Ishikawa (cell line): ENCODE data around the gene LDLRAP1.

Experiments
- CEBPB ChIP-seq: IDR thresholded peaks from 2 replicates; pipeline ENCODE4 v1.6.1; 2012
- CREB1 ChIP-seq: IDR thresholded peaks from 2 replicates; pipeline ENCODE4 v1.6.1; 2012; ENCODE audit warnings: low read depth
- EGR1 ChIP-seq: IDR thresholded peaks from 2 replicates; pipeline ENCODE4 v1.6.1; 2012
- FOXM1 ChIP-seq: IDR thresholded peaks from 2 replicates; pipeline ENCODE4 v1.6.1; 2012; ENCODE audit warnings: low read depth, borderline replicate concordance
- RAD21 ChIP-seq: IDR thresholded peaks from 2 replicates; pipeline ENCODE4 v1.6.1; 2012; ENCODE audit warnings: low read depth
- REST ChIP-seq: IDR thresholded peaks from 2 replicates; pipeline ENCODE4 v1.6.1; 2012; ENCODE audit warnings: low read depth, mild to moderate bottlenecking
- TCF12 ChIP-seq: IDR thresholded peaks from 2 replicates; pipeline ENCODE4 v1.6.1; 2012; ENCODE audit warnings: low read depth
- TEAD4 ChIP-seq: IDR thresholded peaks from 2 replicates; pipeline ENCODE4 v1.6.1; 2012
- YY1 ChIP-seq: IDR thresholded peaks from 2 replicates; pipeline ENCODE4 v1.6.1; 2012; ENCODE audit warnings: low read depth
- ZBTB7A ChIP-seq: IDR thresholded peaks from 2 replicates; pipeline ENCODE4 v1.6.1; 2012; ENCODE audit warnings: low read depth

- TF ChIP-seq CEBPB = no peak
- TF ChIP-seq FOXM1 = no peak
- TF ChIP-seq REST = no peak
- no peak for TF ChIP-seq RAD21
- TF ChIP-seq YY1 = no peak
- no peak for TF ChIP-seq CREB1
- TF ChIP-seq EGR1 = no peak
- no peak for TF ChIP-seq ZBTB7A
- no peak for TF ChIP-seq TEAD4
- no peak for TF ChIP-seq TCF12
Observed at GRCh38 chr1:25545767-25546166, 2.4 kb downstream of the LDLRAP1 start.
